B cell (primary cell): ENCODE measurements around the gene FBXL14. TPM values are rescaled to one million over a fixed set of nuclear protein-coding genes. Genes with fewer than 3 reads are reported as not detected.

ENCODE experiments used
- ATAC-seq: fragments of 200-7000 bp; cut with Tn5 transposase; one replicate; pipeline ENCODE4 v1.10.0; 2021; ENCODE audit warnings: low read depth, mild to moderate bottlenecking, moderate number of reproducible peaks, moderate library complexity
- CTCF ChIA-PET: fragments of 350-600 bp; sonication (Branson Sonifier 250); formaldehyde crosslinking; loops from one replicate; lab custom pipeline; 2021; ENCODE audit warnings: antibody characterized with exemption, inconsistent platforms; lab: Charles Lee
- POLR2A ChIA-PET: fragments of 350-600 bp; sonication (Branson Sonifier 250); formaldehyde crosslinking; loops from one replicate; lab custom pipeline; 2021; ENCODE audit warnings: antibody characterized with exemption; lab: Charles Lee
- DNase-seq: peaks from one replicate; pipeline ENCODE4 v3.0.0; 2013
- H2AFZ ChIP-seq: 2 replicates; pipeline ENCODE4 v1.6.1; 2012; ENCODE audit warnings: mild to moderate bottlenecking, low read depth, low read length; ENCODE audit not compliant: insufficient read depth, poor library complexity, severe bottlenecking
- H3K27ac ChIP-seq, 2 donors: 1 replicate in 1 of 2; 2 replicates in 1 of 2; pipeline ENCODE4 v1.5.1; 2012 to 2013; ENCODE audit warnings: low read length in 2 of 2, mild to moderate bottlenecking in 2 of 2, moderate library complexity in 1 of 2
- H3K27me3 ChIP-seq, 4 experiments: fragments of 200-600 bp in 1 of 4; sonication (generic) in 1 of 4; replicated peaks in 1 of 4; 1 replicate in 2 of 4; 2 replicates in 2 of 4; pipeline versions ENCODE4 v1.6.1 to v1.7.0; 2013 to 2016; ENCODE audit warnings: low read length in 3 of 4, mild to moderate bottlenecking in 2 of 4, mixed read lengths in 1 of 4, moderate library complexity in 1 of 4; ENCODE audit not compliant: insufficient read depth in 4 of 4, control insufficient read depth in 3 of 4; ENCODE audit errors: control extremely low read depth in 1 of 4
- H3K36me3 ChIP-seq, 2 experiments: replicated peaks in 1 of 2; 1 replicate in 1 of 2; 2 replicates in 1 of 2; pipeline versions ENCODE4 v1.6.1 to v1.7.1; 2013; ENCODE audit warnings: low read length in 1 of 2; ENCODE audit not compliant: insufficient read depth in 2 of 2, control insufficient read depth in 1 of 2; ENCODE audit errors: control extremely low read depth in 1 of 2, extremely low read depth in 1 of 2
- H3K4me1 ChIP-seq, 2 donors: fragments of 200-600 bp in 1 of 2; sonication (generic) in 1 of 2; 1 replicate in 1 of 2; 2 replicates in 1 of 2; pipeline versions ENCODE4 v1.5.1 to v1.6.1; 2013 to 2017; ENCODE audit warnings: low read length in 2 of 2; ENCODE audit not compliant: control insufficient read depth in 2 of 2, insufficient read depth in 2 of 2
- H3K4me2 ChIP-seq: replicated peaks from 2 replicates; pipeline ENCODE3; 2012; ENCODE audit warnings: mild to moderate bottlenecking, low read depth, low read length; ENCODE audit not compliant: poor library complexity, severe bottlenecking
- H3K4me3 ChIP-seq, 5 experiments: fragments of 200-600 bp in 1 of 5; sonication (generic) in 1 of 5; 1 replicate in 3 of 5; 2 replicates in 2 of 5; pipeline versions ENCODE4 v1.5.1 to v1.7.0; 2011 to 2016; ENCODE audit warnings: low read length in 4 of 5, mild to moderate bottlenecking in 4 of 5, low read depth in 2 of 5, control low read depth in 1 of 5, moderate library complexity in 1 of 5; ENCODE audit not compliant: insufficient read depth in 1 of 5; ENCODE audit errors: control extremely low read depth in 1 of 5, extremely low read depth in 1 of 5
- H3K79me2 ChIP-seq: fragments of 200-600 bp; sonication (generic); one replicate; pipeline ENCODE4 v1.6.0; 2016; ENCODE audit warnings: low read length; ENCODE audit not compliant: control insufficient read depth, insufficient read depth
- H3K9ac ChIP-seq: fragments of 200-600 bp; sonication (generic); 2 replicates; pipeline ENCODE4 v1.6.1; 2017; ENCODE audit warnings: mild to moderate bottlenecking, low read length, moderate library complexity
- H3K9me3 ChIP-seq, 3 donors: one replicate each; pipeline versions ENCODE4 v1.6.1 to v1.7.1; 2013; ENCODE audit warnings: low read length in 2 of 3; ENCODE audit not compliant: control insufficient read depth in 2 of 3, insufficient read depth in 1 of 3; ENCODE audit errors: control extremely low read depth in 1 of 3
- H4K20me1 ChIP-seq: 2 replicates; pipeline ENCODE4 v1.6.0; 2012; ENCODE audit warnings: mild to moderate bottlenecking, low read length; ENCODE audit not compliant: insufficient read depth, control insufficient read depth, poor library complexity, severe bottlenecking
- H3K27ac Mint-ChIP-seq: one replicate; pipeline ENCODE4 v1.8.0; 2021; ENCODE audit warnings: mixed read lengths
- H3K27me3 Mint-ChIP-seq: one replicate; pipeline ENCODE4 v1.8.0; 2021; ENCODE audit warnings: mixed read lengths
- H3K4me1 Mint-ChIP-seq: one replicate; pipeline ENCODE4 v1.8.0; 2021; ENCODE audit warnings: mixed read lengths
- H3K4me3 Mint-ChIP-seq: one replicate; pipeline ENCODE4 v1.8.0; 2021; ENCODE audit warnings: mixed read lengths
- H3K9me3 Mint-ChIP-seq: one replicate; pipeline ENCODE4 v1.8.0; 2022; ENCODE audit warnings: mixed read lengths; ENCODE audit not compliant: insufficient read depth
- CTCF ChIP-seq: fragments of 200-600 bp; IDR thresholded peaks from one replicate; pipeline ENCODE4 v1.8.0; 2022; ENCODE audit warnings: antibody characterized with exemption, mild to moderate bottlenecking
- EZH2 ChIP-seq: IDR thresholded peaks from 2 replicates; pipeline ENCODE4 v1.6.1; 2012; ENCODE audit warnings: borderline replicate concordance, low read depth, mild to moderate bottlenecking, moderate library complexity, low read length; ENCODE audit not compliant: insufficient read depth, poor library complexity, severe bottlenecking
- WGBS: methylation state at CpG from one replicate; pipeline ENCODE4 v1.1.5; 2013; ENCODE audit warnings: missing lambda C conversion rate; ENCODE audit not compliant: insufficient coverage; 5-methylcytosine and 5-hydroxymethylcytosine counted together
- intact Hi-C: fragments of 100-400 bp; cut with micrococcal nuclease; formaldehyde crosslinking; loops from one replicate; pipeline ENCODE4 v1.10.0; 2022
- polyA plus RNA-seq: library from polyadenylated mRNA; depleted of rRNA; stranded (reverse); fragments of >200 nt; gene quantifications from 2 replicates; pipeline ENCODE4 v1.2.3, GENCODE V29; 2012
- total RNA-seq, 2 donors: library from RNA; stranded (reverse); fragments of 120-200 nt in 1 of 2; gene quantifications; 1 replicate in 1 of 2; 2 replicates in 1 of 2; pipeline versions ENCODE4 v1.2.3 to v1.2.4, GENCODE V29; 2013 to 2022

The FBXL14 gene
- total and polyA plus RNA-seq, 2 donors (not counting 1 experiment from before 2014, with no cell fraction given) = 21.6 to 37.3 TPM

- Histone ChIP-seq H3K79me2 (no peaks in the 10 kb centered on the region), H3K4me1 (no peaks in the 10 kb centered on the region), H3K27ac (no peak overlapping the region), H3K4me3 (no peak overlapping the region), H3K9me3 (no peaks in the 10 kb centered on the region), H3K9ac (no peak overlapping the region), H3K27me3 (no peaks in the 10 kb centered on the region), H3K36me3 (no peaks in the 10 kb centered on the region), H3K4me2 (no peak overlapping the region), H2AFZ (no peak overlapping the region), H4K20me1 (no peaks in the 10 kb centered on the region)
- ATAC-seq = no peak
- no peak for DNase-seq
- CTCF ChIA-PET = interaction anchor here (1.3 to 3.1 kb wide), 2 partner anchors 7 to 58 kb away, joined by 4 to 11 read pairs; no protein-coding TSS in a partner anchor
- H3K27me3 Mint-ChIP-seq = no peaks in the 10 kb centered on the region
- no peak overlapping the region for H3K27ac Mint-ChIP-seq
- POLR2A ChIA-PET = interaction anchor here (0.6 kb wide), 1 partner anchor 46 kb away, joined by 5 read pairs; no protein-coding TSS in a partner anchor
- WGBS = 70% methylated on average over 14 of the region's 21 CpGs
- intact Hi-C loops = no loop called here
- no peak for TF ChIP-seq EZH2
- no peak for TF ChIP-seq CTCF
- H3K4me3 Mint-ChIP-seq = no peak overlapping the region
- H3K4me1 Mint-ChIP-seq = peaks cover 2% of the 10 kb centered on the region
- H3K9me3 Mint-ChIP-seq = no peaks in the 10 kb centered on the region
Measured at GRCh38 chr12:1576410-1577241, 17.8 kb downstream of the FBXL14 start.
